NCI-H1105 (cell line): ENCODE data around the gene DOCK11.

ENCODE experiments used
- DNase-seq: peaks from one replicate; lab custom pipeline; 2025; lab: John Stamatoyannopoulos, UW

DOCK11 gene

DNA sequence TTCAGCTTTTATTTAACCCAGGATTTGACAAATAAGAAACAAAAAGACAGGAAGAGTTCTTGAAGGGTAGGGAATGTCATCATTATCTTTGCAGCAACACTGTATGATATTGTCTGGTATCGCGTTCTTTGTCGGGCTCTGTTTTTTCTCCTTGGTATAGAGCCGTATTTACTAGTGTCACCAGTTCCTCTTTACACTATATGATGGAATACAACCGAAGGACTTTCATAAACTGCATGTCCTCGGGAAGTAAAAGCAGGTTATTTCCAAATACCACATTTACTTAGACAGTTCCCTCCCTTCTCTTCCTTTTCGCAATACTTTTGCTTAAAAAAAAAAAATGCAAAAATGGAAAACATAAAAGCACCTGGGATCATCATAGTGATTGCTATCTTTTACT, 135.2 kb downstream of the DOCK11 start:
- no peak for DNase-seq

DNA sequence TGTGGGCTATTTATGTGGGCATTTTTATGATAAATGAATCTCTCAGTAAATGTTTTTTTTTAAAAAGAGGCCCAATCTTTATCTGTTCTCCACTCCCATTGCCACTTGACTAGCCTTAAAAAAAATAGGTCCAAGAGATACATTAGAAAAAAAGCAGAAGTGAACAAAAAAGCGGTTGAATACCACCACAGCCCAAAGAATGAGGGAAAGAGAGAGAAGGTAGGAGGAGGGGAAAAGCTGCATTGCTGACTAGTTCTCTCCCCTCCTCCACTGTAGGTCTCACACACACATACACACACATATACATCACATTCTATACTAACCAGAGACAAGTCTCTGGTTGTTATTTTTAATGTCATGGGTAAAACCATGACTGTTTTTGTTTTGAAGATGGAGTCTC, 136.0 kb downstream of the DOCK11 start:
- no peak for DNase-seq

DNA sequence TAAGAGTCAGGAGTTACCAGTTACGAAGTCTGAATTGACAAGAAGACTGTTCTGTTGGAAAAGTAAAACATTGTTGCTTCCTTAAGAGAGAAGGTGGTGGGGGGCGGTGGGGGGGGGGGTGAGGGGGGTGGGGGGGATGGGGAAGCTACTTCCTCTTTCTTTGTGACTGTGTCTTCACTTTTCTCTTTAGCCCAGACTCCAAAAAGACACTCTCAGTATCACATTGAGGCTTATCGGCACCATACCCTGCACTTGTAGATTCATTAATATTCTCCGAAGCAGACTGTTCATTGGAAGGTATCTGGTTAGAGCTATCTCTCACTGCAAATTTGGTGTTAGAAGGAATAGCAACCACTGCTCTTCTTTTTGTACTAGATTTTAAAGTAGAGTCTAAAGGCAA, 137.2 kb downstream of the DOCK11 start:
- DNase-seq, result no peak

DNA sequence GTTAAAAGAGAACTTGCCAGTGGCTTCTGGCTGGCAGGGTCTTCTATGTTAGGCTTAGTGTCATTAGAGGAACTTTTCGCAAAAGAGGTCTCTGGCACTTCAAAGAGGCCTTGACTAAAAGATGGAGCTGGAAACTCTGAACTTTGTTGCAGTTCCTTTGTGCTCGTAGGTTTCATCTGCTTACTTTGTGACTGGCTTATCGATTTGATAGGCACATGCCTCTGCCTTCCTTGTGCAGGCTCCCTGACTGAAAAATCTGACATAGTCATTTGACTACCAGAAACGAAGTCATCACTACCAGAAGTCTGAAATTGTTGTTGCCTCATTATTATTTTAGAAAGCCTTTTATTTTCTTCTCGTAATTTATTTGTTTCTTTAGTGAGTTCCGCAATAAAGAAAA, 137.9 kb downstream of the DOCK11 start:
- no peak for DNase-seq

DNA sequence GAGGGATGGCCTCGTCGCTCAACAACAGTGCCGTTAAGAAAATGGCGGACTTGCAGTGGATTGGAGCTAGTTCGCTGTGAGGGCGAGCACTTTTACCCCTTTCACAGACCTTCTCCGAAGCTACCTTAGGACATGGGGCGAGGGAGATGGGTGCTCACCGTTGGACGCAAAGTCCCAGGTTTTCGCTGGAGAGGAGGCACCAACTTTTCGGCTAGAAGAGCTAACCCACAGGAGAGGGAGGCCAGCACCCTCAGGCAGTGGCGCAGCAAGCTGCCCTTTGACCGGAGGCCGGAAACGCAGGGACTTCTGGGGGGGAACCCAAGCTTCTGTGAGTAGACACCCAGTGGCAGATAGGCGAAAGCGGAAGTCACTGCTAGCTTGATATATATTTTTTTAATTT, 138.7 kb downstream of the DOCK11 start:
- no peak for DNase-seq

DNA sequence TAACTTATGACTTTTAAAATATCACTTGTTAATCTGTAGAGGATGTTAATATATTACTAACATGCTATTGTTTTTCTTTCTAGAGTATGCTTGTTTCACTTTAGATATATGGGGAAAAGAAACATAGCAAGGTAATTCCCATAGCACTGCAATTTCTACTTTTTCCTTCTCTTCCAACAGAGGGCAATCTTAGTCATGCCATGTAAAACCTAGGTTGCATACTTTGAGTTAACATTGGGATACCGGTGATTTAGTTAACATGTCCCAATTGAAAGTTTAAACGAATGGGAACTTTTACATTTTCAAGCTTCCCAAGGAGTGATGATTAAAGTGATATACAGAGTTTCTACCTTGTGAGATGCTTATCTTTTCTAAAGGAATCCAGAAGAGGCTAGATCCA, 142.4 kb downstream of the DOCK11 start:
- DNase-seq, result no peak

DNA sequence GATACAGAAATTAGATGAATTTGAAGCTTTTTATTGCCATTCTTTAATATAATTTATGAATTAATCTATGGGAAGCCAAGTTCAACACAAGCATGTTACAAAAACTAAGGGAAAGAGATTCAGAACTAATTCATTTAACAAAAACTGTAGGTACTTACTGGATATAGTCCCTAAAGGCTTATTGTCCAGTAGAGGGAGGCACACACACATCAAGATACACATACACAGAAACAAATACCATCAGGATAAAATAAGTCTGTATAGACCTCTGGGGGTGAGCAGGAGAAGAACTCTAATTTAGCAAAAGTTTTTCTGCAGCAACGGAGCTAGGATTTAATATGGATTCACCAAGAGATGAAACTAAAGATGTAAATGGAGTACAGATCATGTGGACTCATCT, 148.8 kb downstream of the DOCK11 start:
- DNase-seq, result no peak

DNA sequence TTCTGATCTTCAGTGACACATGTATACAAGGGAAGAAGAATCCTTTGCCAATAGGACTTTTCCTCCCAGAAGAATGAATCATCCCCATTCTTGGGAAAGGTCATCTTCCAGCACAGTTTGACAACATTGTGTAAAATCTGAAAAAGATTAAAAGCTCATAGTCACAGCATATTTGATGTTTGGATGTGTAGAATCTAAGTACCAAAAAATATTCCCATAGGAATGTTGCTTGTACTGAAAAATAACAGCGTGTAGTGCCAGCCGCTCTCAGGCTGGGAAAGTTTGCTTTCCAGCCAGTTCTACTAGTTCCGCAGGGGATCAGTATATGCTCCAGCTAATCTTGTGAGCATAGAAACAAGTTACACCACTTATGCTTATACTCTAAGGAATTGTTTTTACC, 157.1 kb downstream of the DOCK11 start:
- DNase-seq, result no peak

DNA sequence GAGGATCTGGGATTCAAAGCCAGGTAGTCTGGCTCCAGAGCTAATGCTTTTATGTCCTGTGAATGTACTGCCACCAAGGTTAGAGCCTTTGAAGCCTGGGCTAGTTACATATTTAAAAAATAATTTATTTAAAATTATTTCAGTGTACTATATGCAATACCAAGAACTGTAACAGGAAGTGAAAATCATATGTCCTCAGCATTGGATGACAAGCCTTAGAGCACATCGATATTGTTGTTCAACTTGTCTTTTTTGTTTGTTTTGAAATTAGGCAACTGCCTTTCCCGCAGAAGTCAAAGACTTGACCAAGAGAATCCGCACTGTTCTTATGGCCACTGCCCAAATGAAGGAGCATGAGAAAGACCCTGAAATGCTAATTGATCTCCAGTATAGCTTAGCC, 158.7 kb downstream of the DOCK11 start:
- no peak for DNase-seq

DNA sequence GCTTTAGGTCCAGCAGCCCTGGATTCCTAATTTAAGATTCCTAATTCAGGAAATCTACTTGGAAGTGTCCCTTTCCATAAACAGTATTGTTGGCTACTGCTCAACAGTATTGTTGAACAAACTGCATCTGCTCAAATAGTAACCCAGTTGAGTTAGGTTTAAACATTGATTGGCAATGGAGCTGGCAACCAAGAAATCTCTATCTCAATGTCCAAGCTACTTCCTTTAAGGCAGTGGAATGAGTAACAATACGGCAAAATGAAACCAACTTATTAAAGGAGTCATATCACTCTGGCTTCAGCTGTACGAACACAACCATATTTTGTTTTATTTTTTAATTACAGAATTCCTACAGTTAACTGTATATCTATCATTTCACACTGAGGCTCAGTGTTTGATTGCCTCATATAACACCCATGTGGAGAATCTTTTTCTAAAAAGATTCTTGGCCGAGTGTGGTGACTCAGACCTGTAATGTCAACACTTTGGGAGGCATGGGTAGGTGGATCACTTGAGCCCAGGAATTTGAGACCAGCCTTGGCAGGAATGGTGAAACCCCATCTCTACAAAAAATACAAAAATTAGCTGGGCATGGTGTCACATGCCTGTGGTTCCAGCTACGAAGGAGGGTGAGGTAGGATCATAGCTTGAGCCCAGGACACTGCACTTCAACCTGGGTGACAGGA, 160.1 kb downstream of the DOCK11 start:
- no peak for DNase-seq

DNA sequence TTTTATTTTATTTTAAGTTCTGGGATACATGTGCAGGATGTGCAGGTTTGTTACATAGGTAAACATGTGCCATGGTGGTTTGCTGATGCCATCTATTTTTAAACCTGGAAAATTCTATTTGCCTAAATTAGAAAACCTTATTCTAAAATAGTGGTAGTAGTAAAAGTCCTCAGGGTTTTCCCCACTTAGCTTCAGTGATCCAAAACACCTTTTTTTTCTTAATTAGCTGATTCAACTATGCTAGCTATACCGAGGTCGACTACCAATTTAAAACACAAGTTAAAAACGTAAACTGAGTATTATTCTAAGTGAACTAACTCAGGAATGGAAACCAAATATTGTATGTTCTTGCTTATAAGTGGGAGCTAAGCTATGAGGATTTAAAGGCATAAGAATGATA, 161.8 kb downstream of the DOCK11 start:
- DNase-seq, result no peak

DNA sequence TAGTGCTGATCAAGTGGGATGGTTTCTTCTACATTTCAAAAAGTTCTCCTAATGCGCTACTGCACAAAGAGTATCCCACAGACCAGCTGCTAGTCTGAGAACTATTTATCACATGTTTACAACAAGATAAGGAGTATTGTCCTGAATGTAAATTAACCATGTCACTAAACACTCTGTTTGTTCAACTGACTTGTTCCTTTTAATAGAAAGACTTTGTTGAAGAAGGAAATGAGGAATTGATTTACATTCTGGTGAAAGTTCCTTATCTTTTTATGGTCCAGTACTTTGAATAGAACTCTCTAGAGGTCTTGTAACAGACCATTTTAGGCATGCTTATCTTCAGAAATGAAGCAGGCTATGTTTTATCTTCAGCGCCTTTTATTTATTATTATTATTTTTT, 164.5 kb downstream of the DOCK11 start:
- no peak for DNase-seq

DNA sequence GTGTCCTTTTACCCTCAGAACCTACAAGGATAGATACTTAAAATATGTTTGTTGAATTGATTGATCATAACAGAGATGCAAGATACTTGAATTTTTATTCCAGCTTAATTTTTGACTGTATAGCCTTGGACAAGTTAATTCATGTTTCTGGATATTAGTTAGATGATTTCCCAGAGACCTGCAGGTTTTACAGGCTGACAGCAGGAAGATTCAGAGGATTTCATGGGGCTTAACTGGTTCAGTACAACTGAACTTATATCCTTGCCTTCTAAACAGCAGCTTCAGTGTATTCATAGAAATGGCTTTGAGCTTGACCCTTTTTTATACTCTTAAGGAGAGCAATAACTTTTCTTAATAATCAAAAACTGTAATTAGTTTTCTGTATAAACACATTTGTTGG, 169.6 kb downstream of the DOCK11 start:
- DNase-seq, result no peak

DNA sequence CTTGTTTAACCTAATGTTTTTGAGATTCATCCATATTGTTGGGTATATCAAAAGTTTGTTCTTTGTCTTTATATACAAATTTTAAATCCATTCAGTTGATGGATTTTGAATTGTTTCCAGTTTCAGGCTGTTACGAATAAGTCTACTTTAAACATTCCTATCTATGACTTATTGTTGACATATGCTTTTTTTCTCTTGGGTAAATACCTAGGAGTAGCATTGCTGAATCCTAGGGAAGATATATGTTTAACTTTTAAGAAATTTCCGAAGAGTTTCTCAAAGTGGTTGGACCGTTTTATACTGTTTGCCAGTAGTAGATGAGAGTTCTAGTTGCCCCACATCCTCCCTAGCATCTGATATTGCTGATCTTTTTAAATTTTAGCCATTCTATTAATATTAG, 170.9 kb downstream of the DOCK11 start:
- DNase-seq, result no peak

DNA sequence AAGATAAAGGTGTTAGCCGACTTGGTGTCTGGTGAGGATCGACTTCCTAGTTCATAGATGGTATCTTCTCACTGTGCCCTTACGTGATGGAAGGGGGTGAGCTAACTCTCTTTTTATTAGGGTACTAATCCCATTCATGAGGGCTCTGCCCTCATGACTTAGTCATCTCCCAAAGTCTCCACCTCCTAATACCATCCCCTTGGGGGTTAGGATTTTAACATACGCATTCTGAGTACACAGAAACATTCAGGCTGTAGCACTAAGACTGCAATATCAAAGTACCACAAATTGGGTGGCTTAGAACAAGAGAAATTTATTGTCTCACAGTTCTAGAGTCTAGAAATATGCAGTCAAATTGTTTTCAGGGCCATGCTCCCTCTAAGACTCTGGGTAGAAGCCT, 173.8 kb downstream of the DOCK11 start:
- no peak for DNase-seq

DNA sequence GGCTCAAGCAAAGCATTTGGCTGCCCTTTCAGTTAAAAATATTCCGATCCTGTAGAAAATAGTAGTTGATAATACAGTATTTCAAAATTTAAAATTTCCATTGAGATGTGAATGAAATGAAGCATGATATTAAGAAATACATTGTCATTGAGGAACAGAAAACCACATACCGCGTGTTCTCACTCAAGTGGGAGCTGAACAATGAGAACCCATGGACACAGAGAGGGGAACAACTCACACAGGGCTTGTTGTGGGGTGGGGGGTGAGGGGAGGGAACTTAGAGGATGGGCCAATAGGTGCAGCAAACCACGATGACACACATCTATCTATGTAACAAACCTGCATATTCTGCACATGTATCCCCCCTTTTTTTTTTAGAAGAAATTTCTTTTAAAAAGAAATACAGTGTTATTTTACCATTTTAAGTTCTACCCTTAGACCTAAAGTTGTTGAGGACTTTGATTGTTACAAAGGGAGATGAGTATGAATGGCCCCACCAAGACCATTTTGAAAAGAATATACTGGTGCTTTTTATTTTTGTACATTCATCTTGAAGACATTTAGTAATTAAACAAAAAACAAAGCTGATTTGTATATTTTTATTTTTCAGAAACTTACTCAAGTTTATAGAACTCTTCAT, 179.8 kb downstream of the DOCK11 start:
- DNase-seq, result no peak

DNA sequence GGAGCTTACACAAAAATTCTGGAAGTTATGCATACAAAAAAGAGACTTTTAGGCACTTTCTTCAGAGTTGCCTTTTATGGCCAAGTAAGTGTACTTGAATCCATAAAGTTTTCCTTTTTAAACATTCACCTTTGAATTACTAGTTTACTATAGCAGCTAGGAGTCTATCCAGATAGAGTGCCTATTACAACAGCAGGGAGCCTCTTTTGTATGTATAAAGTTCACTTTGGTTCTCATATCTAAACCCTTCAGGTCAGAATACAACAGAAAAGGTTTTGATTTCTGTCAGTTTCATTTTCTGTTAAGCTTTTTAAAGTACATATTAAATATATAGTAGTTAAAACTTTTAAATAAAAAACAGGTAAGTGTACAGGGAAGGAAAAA, 180.3 kb downstream of the DOCK11 start:
- DNase-seq, result no peak

DNA sequence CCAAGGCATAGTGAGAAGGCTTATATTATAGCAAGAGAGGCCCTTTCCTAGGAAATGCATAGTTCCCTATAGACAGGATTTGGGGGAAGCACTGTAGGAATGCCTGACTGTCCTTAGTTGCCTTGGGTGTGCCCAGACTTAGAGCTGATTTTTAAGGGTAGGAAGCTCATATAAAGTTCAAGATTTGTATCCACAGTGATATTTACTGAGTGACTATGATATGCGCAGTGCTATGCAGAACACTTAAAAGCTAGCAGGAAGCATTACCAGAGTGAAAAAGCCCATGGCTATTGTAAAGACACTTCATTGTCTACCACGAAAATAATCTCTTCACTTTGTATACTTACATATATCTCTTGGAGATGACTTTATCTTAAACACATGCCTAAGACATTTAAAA, 181.7 kb downstream of the DOCK11 start:
- no peak for DNase-seq

DNA sequence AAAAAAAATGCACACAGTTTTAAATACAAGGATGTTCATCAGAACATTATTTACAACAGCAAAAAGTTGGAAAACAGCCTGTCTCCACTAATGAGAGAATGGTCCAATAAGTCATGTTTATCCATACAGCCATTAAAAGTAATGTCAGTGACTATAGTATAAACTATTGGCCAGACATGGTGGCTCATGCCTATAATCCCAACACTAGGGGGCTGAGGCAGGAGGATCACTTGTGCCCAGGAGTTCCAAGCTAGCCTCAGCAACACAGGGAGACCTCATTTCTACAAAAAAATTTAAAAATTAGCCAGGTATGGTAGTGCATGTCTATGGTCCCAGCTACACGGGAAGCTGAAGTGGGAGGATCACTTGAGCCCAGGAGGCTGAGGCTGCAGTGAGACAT, 183.7 kb downstream of the DOCK11 start:
- no peak for DNase-seq

DNA sequence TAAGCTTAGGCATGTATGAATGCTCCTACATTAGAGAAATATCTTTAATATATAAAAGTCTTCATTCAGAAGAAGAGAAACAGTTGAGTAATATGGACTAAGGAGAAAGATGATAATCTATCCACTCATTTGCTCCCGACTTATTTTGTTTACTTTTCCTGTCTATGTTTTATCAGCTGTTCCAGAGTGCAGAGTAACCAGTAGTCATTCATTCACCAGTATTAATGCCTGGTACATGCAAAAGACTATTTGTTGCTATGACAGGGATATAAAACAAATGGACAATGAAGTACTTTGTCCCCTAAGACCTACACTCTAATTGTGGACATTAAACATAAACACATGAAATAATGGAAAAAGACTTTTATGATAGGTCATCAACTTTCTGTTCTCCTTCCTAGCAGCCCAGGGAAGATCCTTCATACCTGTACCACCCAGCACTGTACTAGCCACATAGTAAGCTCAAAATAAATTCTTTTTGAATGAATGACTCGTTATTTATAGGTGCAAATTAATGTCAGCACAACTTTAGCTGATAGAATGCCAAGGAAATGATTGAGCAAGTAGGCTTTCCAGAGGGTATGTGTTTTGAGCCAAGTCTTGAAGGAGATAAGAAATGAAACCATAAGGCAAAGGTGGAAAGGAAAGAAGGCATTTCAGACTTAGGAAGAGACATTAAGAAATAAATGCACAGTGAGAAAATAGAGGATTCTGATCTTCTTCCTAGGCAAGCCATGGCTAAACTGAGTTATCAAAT, 186.8 kb downstream of the DOCK11 start:
- DNase-seq, result no peak

DNA sequence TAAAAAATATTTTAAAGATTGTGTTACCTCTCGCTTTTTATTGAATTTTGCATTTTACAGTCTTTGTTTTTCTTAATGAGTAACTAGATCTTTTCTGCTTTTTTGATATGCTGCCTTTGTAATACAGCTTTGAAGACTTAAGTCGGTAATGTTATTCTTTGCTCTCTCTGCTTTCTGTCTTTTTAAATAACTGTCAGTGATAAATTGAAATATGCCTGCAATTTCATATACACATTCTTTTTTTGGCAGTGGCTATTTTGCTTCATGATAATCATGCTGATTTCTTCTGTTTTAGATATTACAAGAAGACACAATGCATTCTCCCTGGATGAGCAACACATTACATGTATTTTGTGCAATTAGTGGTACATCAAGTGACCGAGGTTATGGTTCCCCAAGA, 189.8 kb downstream of the DOCK11 start:
- no peak for DNase-seq

DNA sequence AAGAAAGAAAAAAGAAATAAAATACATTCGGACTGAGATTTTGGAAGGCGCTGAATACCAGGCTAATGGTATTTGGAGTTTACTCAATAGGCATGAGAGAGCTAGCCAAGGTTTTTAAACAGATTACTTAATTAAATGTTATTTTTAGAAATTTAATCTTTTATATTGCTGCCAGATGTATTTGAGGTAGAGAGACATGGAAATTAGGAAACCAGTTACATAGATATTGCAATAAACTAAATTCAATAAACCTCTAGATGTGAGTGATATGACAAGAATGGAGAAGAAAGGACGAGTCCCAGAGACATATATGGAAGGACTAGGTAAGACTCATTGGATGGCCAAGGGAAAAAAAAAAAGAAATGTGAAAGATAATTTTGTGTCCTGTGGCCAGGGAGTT, 193.3 kb downstream of the DOCK11 start:
- no peak for DNase-seq

DNA sequence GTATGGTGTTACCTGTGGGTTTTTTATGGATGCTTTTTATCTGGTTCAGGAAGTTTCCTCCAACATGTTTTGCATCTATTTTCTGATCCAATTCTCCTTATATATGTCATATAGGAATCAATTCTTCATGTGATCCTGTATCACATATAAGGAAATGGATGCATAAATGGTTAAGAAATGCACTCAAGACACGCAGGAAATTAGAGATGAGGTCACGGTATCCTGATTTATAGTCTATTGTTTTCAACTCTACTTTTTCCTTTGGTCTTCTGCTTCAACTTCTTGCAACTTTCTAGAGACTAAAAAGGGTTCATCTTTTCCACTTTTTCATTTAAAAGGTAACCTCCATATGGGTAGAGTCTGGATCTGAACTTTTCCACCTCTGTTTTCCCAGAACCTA, 198.2 kb downstream of the DOCK11 start:
- DNase-seq, result no peak

DNA sequence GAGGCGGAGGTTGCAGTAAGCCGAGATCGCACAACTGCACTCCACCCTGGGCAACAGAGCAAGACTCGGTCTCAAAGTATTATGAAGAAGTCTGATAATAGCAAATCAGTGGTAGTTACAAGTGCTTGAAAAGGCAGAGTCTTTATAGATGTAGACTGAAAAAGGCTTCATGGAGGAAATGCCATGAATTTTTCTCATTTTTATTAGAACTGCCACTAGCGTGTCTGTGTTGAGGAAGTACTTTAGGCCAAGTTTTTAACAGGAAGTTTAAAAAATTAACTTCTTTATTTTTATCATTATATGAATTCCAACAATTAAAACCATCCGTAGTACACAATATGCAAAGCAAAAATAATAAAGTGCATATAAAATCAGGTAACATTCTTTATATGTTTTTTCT, 199.0 kb downstream of the DOCK11 start:
- no peak for DNase-seq
